Measurements from ENCODE around the gene ARHGEF28.

Gene ARHGEF28

GRCh38 chr5:73958037-73958436 lies 332.0 kb downstream of the ARHGEF28 start:
- no peaks in the 10 kb centered on the region; the same call in 1 of the 2 replicates for H3K27me3 ChIP-seq (replicated peaks; ENCODE audit: control insufficient read depth, insufficient read depth, low read length)
- H3K36me3 ChIP-seq (ENCODE audit: control insufficient read depth, insufficient read depth, low read length), result no peaks in the 10 kb centered on the region
- TF ChIP-seq, protein P1, sequence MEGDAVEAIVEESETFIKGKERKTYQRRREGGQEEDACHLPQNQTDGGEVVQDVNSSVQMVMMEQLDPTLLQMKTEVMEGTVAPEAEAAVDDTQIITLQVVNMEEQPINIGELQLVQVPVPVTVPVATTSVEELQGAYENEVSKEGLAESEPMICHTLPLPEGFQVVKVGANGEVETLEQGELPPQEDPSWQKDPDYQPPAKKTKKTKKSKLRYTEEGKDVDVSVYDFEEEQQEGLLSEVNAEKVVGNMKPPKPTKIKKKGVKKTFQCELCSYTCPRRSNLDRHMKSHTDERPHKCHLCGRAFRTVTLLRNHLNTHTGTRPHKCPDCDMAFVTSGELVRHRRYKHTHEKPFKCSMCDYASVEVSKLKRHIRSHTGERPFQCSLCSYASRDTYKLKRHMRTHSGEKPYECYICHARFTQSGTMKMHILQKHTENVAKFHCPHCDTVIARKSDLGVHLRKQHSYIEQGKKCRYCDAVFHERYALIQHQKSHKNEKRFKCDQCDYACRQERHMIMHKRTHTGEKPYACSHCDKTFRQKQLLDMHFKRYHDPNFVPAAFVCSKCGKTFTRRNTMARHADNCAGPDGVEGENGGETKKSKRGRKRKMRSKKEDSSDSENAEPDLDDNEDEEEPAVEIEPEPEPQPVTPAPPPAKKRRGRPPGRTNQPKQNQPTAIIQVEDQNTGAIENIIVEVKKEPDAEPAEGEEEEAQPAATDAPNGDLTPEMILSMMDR (IDR thresholded peaks at IDR 0.05; ENCODE audit: insufficient read depth, low read length, poor library complexity, severe bottlenecking), result no peak
- no peak for DNase-seq (ENCODE audit: extremely low read depth, insufficient read length)
- no peak overlapping the region for H3K4me3 ChIP-seq (replicated peaks; ENCODE audit: low read depth, low read length)

- DNase-seq (ENCODE audit: extremely low read depth, insufficient read length), result peak; percentile 28
- TF ChIP-seq, protein P1 (IDR thresholded peaks at IDR 0.05; ENCODE audit: insufficient read depth, low read length, poor library complexity, severe bottlenecking), result no peak
- Histone ChIP-seq H3K27me3 (replicated peaks; ENCODE audit: control insufficient read depth, insufficient read depth, low read length) (no peaks in the 10 kb centered on the region; the same call in 1 of the 2 replicates), H3K4me3 (replicated peaks; ENCODE audit: low read depth, low read length) (no peak overlapping the region), H3K36me3 (ENCODE audit: control insufficient read depth, insufficient read depth, low read length) (no peaks in the 10 kb centered on the region)
Observed at GRCh38 chr5:73960023-73960422, 334.0 kb downstream of the ARHGEF28 start.

DNA sequence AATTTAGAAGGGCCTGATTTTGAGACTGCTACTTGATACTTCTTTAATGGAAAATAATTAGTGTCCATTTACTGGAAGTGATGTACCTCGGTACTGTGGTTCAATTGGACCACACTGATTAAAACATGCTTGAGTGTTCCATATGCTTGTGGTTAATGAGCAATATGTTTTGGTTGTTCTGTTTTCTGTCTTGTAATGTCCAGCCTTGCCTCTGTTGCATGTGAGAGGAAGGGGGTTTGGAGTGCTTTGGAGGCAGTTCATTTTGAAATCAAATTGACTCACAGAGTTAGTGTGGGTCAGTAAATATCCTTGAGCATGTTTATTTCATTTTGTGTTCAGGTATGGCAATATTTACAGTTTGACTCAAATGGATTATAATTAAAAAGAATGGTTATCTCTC lies 334.4 kb downstream of the ARHGEF28 start:
- Histone ChIP-seq H3K36me3 (ENCODE audit: control insufficient read depth, insufficient read depth, low read length) (no peaks in the 10 kb centered on the region), H3K27me3 (replicated peaks; ENCODE audit: control insufficient read depth, insufficient read depth, low read length) (no peaks in the 10 kb centered on the region; the same call in 1 of the 2 replicates), H3K4me3 (replicated peaks; ENCODE audit: low read depth, low read length) (no peak overlapping the region)
- TF ChIP-seq, protein P1 (IDR thresholded peaks at IDR 0.05; ENCODE audit: insufficient read depth, low read length, poor library complexity, severe bottlenecking), result no peak
- DNase-seq (ENCODE audit: extremely low read depth, insufficient read length), result no peak

DNA sequence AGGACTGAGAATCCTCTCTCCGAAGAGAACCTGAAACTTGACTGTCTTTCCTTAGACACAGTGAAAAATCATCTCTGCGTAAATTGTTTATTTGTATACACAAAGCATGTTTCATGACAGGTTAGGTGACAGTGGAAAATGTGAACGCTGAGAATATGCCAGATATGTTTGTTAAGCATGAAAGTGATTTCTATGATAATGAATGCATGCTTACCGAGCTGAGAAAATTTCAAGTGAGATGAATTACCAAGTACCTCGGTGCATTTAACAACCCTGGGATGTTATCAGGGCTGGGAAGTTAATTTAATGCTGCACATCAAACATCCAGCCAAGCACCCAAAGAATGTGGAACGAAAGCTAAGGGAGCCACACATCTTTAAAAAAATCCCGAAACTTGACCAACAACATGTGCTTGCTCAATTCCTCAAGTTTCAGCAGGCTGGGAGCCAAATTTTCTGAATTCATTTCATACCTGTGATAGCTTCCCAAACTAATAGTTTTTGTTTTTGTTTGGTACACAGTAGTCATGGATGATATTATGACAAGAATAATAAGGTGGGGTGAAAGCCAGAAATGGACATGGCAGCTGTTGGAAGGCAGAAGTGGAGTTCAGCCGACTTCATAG lies 336.9 kb downstream of the ARHGEF28 start:
- H3K36me3 ChIP-seq (ENCODE audit: control insufficient read depth, insufficient read depth, low read length), result no peaks in the 10 kb centered on the region
- DNase-seq (ENCODE audit: extremely low read depth, insufficient read length), result no peak
- no peak overlapping the region for H3K4me3 ChIP-seq (replicated peaks; ENCODE audit: low read depth, low read length)
- H3K27me3 ChIP-seq (replicated peaks; ENCODE audit: control insufficient read depth, insufficient read depth, low read length), result no peaks in the 10 kb centered on the region; the same call in 1 of the 2 replicates
- TF ChIP-seq, protein P1 (IDR thresholded peaks at IDR 0.05; ENCODE audit: insufficient read depth, low read length, poor library complexity, severe bottlenecking), result no peak

DNA sequence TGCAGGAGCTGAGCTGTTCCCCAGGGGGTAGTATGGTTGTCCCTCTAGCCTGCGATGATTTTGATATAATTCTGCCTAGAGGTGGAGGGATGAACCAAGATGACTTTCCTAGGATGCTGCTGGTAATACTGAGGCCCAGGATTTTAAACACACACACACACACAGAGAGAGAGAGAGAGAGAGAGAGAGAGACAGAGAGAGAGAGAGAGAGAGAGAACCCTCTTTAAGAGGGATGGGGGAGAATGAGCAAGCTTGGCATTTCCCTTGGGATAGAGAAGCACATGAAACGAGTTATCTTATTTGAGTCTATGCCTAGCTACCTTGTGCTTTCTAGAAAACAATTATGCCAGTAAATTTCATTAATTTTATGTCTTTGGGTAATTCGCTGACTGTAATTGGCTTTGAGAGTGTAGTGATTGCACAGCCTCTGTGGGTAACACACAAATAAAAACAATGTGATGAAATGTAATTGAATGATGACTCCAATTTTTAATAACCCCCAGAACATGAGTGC lies 338.4 kb downstream of the ARHGEF28 start:
- Histone ChIP-seq H3K36me3 (ENCODE audit: control insufficient read depth, insufficient read depth, low read length) (no peaks in the 10 kb centered on the region), H3K4me3 (replicated peaks; ENCODE audit: low read depth, low read length) (no peak overlapping the region), H3K27me3 (replicated peaks; ENCODE audit: control insufficient read depth, insufficient read depth, low read length) (no peaks in the 10 kb centered on the region; the same call in 1 of the 2 replicates)
- TF ChIP-seq, protein P1 (IDR thresholded peaks at IDR 0.05; ENCODE audit: insufficient read depth, low read length, poor library complexity, severe bottlenecking), result no peak
- DNase-seq (ENCODE audit: extremely low read depth, insufficient read length), result no peak

Data from GM06990 (cell line).